ENCODE results near the gene SCGB1A1.
"Not testable (repeated sequence)": the region's sequence is repeated elsewhere in the genome, so short reads cannot be mapped to it uniquely, and the experiment has no call there.

The SCGB1A1 gene, protein sequence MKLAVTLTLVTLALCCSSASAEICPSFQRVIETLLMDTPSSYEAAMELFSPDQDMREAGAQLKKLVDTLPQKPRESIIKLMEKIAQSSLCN

GRCh38 chr11:62418733-62419132 lies at the start of gene SCGB1A1:
Gene SCGB1A1, plus strand, starts transcription at chr11:62419033. Its CDS starts 63 bp downstream, at chr11:62419096.
- DNase-seq (ENCODE audit: low spot score), result no peak

- DNase-seq (ENCODE audit: low spot score), result no peak
These were observed 47.9 kb upstream of the SCGB1A1 start for GRCh38 chr11:62370743-62371440.

- DNase-seq (ENCODE audit: low spot score), result no peak
These were observed 46.0 kb upstream of the SCGB1A1 start for GRCh38 chr11:62372871-62373270.

- no peak for DNase-seq (ENCODE audit: low spot score)
These were observed 45.2 kb upstream of the SCGB1A1 start for GRCh38 chr11:62373464-62374119.

DNA sequence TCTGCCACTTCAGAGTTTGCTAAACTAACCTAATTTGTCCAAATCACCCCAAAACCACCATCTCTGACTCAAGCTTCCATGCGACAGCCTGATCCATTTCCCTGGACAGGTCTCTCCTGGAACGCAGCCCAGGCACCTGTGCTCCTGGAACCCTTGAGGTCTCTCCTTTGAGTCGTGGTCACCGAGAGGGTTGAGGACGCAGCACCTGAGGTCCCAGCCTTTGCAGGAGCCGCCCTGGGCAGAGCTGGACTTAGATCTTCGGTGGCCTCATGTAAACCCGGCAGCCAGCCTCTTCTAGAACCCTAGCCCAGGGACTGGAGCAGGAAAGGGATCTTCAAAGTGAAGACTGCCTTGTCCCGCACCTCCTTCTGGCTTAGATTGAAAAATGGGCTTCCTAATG lies 44.0 kb upstream of the SCGB1A1 start:
- no peak for DNase-seq (ENCODE audit: low spot score)

- not testable (repeated sequence) for DNase-seq (ENCODE audit: low spot score)
These were observed 40.3 kb upstream of the SCGB1A1 start for GRCh38 chr11:62378459-62379063.

GRCh38 chr11:62379586-62379985 lies 39.2 kb upstream of the SCGB1A1 start:
- not testable (repeated sequence) for DNase-seq (ENCODE audit: low spot score)

DNA sequence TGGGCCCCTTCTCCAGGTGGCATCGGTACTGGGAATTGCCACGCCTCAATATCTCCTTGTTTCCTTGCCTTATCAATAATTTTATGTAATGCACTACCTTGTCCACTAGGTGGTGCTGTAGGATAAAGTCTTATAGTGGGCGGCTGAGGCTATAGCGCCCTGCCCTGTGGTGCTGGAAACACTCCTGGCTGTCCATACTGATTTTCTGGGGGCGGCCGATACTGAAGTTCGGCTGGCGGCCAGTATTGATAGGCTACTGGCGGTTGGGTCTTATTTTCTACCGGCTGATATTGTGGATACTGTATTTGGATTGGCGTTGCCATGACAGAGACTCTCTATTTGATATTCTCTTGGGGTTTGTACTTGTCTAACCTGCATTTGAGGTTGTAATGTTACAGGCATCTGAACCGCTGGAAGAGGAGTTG lies 38.0 kb upstream of the SCGB1A1 start:
- peak; percentile 72 for DNase-seq (ENCODE audit: low spot score)

DNA sequence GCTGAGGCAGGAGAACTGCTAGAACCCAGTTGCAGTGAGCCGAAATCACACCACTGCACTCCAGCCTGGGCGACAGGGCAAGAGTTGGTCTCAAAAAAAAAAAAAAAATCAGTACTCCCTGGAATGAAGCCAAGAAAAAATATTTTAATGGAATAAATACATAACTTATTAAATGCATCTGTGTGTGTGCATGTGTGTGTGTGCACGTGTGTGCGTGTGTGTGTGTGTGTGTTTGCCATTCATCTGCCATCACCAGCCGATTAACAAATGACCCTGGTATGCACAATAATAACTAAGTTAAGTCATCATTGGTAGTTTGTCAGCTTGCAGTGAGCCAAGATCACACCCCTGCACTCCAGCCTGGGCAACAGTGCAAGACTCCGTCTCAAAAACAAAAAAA lies 35.0 kb upstream of the SCGB1A1 start:
- no peak for DNase-seq (ENCODE audit: low spot score)

DNA sequence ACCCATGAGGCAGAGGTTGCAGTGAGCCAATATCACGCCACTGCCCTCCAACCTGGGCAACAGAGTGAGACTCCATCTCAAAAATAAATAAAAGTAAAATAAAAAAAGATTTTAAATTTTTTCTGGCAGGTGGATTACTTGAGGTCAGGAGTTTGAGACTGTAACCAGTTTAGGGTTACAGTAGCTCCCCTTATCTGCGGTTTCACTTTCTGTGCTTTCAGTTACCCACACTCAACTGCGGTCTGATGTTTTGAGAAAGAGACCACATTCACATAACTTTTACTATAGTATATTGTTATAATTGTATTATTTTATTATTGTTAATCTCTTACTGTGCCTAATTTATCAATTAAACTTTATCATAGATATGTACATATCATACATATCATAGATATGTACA lies 32.8 kb upstream of the SCGB1A1 start:
- DNase-seq (ENCODE audit: low spot score), result not testable (repeated sequence)

DNA sequence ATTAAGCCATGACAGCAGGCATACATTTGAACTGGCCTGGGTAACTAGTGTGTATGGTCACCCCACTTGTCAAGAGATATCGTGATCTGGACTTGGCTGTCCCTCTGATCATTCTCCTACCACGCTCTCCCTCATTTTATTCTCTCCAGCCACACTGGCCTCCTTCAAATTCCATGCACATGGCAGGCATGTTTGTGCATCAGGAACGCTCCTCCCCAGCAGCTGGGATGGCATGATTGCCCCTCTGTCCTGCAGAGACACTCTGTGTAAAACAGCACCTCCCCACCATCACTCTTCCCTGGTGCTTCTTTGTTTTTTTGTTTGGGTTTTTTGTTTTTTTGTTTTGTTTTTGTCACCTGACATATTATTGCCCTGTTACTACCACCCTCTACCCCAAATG lies 31.5 kb upstream of the SCGB1A1 start:
- no peak for DNase-seq (ENCODE audit: low spot score)

GRCh38 chr11:62388999-62389398 lies 29.8 kb upstream of the SCGB1A1 start:
- DNase-seq (ENCODE audit: low spot score), result no peak

- DNase-seq (ENCODE audit: low spot score), result no peak
These were observed 28.6 kb upstream of the SCGB1A1 start for GRCh38 chr11:62390237-62390636.

DNA sequence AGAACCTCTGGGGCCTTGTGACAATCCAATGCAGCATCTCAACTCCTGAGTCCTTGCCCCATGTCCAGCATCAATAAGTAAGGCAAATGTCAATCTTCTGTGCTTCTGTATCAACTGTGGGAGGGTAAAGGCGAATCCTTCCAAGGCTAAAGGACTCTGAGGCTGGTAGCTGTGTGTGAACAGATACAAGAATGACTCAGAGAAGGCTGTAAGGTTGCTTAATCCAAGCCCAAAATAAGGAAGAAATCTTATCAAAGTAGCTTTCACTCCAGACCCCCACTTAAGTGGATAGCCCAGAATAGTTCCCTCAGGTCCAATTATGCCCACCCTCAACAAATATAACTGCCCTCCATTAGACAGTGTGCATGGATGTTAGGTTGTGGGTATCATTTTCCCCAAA lies 28.1 kb upstream of the SCGB1A1 start:
- DNase-seq (ENCODE audit: low spot score), result no peak

DNA sequence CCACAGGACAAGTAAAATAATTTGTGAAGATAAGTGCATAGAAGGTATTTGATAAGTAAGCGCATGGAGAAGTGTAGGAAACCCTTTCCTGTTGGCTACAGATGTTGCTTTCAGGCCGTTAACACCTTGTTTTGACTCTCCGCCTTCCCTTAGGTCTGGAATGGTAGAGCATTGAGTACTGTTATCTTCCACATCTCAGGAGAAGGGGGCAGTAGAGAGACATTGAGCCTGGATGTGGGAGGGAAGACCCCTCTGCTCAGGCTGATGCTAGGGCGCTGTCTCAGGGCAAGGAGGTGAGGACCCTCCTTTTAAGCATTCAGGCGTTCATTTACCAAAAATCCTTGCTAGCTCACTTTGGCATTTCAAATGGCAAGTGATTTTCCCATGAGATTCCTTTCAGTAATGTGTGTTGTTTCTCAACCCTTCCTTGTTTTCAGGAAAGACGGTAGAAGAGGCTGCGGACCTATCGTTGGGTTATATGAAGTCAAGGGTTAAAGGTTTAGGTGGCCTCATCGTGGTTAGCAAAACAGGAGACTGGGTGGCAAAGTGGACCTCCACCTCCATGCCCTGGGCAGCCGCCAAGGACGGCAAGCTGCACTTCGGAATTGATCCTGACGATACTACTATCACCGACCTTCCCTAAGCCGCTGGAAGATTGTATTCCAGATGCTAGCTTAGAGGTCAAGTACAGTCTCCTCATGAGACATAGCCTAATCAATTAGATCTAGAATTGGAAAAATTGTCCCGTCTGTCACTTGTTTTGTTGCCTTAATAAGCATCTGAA lies 27.0 kb upstream of the SCGB1A1 start:
- DNase-seq (ENCODE audit: low spot score), result no peak

DNA sequence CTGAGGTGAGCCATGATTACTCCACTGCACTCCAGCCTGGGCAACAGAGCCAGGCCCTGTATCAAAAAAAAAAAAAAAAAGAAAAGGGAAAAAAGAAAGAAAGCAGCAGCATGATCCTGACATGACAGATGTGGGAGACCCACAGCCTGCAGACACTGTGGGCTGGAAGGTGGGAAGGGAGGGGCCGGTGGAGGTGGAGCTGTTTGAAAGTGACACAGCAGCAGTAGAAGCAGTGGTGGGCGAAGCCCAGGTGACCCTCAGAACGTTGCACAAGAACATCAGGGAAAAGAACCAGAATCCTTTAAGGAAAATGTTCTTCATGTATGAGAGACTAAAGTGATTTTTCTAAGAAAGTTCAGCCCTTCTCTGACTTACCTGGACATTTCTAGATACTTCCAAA lies 26.3 kb upstream of the SCGB1A1 start:
- no peak for DNase-seq (ENCODE audit: low spot score)

GRCh38 chr11:62393061-62393611 lies 25.7 kb upstream of the SCGB1A1 start:
- no peak for DNase-seq (ENCODE audit: low spot score)

DNA sequence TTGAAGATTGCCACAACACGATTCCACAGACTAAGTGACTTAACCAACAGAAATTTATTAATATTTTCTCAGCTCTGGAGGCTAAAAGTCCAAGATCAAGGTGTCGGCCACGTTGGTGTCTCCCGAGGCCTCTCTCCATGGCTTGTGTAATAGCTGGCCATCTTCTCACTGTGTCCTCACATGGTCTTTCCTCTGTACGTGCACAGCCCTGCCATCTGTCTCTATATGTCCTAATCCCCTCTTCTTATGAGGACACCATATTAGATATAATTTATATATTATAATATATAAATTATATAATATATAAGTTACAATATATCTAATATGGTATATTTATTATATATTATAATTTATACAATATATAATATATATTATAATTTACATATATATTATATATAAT lies 25.1 kb upstream of the SCGB1A1 start:
- no peak for DNase-seq (ENCODE audit: low spot score)

DNA sequence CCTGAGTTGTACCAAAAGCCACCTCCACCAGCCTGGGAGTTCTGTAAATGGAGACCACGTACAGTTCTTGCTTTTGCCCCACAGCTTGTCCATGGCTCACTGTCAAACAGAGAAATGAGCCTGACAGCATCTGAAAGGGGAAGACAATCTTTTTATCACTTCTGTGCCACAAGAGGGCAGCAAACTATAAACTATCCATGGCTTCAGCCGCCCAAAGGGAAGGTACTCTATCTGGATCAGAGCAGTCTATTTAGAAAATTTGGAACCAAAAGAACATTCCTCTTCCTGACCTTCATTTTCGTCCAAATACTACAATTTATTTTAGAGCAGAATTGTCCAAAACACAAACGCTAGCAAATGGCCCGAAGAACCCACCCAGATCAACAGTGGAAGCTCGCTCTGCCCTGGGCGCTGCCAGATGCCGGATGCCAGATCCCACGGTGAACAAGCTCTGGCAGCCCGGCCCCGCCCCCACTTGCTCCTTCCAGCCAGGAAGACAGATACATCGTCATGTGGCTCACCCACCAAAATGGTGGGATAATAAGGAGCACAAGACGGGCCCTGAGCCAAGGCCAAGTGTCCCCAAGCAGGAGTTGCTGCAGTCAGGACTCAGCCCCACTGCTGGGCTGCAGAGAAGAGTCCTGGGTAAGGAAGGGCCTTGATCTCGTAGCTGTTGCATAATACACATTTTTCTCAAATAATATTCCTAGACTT lies 23.9 kb upstream of the SCGB1A1 start:
- peak; percentile 93 for DNase-seq (ENCODE audit: low spot score)

DNA sequence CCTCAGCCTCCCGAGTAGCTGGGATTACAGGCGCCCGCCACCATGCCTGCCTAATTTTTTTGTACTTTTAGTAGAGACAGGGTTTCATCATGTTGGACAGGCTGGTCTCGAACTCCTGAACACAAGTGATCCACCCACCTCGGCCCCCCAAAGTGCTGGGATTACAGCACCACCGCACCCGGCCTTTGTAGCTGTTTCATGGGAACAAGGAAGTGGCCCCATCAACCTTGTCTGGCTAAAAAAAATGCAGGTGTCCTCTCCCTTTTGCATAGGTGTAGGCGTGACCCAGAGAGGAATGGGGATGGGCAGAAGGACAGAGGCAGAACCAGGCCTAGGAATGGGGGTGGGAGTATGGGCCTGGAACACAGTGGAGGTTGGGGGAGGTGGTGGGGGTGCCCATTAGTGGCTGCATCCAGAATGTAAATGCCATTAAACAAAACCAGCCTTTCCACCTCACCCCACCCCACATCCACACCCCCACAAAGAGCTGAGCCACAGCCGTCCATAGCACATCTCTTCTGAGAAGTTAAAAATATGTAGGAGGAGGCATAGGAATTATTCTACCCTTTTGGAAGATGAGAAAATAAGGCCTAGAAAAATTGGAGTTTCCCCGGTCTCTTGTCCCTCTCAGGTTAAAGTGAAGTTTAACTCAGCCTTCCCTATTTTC lies 22.8 kb upstream of the SCGB1A1 start:
- no peak for DNase-seq (ENCODE audit: low spot score)

All from COLO829 (cell line).